Retina (tissue), 1 donor: ENCODE measurements around the gene HOXC4.
"Not testable (repeated sequence)": the region's sequence is repeated elsewhere in the genome, so short reads cannot be mapped to it uniquely, and the experiment has no call there.

Experiments used
- DNase-seq: peaks from one replicate; pipeline ENCODE4 v3.0.0-alpha.2; 2016

HOXC4 gene

DNA sequence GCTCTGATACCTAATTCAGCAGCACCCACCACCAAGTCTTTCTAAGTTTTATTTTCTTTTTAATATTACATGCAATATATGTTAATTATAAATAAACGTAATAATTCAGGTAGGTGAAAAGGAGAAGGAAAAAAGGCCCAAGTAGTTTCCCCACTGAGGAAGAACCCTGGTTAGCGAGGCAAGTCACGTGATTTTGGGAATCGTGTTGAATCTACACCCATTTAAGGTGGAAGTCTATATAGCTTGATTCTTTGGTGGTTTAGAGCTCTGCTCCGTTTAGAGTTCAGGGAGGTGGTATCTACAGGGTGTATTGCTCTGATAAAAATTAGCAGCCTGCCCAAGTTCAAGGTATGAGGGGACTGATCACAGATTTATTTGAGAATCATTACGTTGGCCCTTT, 47.0 kb downstream of the HOXC4 start:
- not testable (repeated sequence) for DNase-seq

DNA sequence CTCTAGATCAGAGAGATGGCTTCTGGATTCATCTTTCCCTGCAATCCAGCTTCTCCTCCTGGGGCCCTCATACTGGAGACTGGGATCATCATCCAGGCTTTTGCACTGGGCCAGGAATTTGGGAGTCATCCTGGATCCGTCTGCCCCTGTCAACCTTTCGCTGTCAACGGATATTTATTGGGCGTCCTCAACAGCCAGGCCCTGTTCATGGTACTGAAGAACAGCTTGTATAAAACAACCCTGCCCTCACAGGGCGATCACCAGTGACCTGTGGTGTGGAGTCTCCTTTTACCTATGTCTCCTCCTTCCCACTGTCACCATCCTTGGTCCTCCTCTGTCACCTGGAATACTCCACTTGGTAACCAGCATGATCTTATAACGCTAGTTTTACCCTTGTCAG, 48.6 kb downstream of the HOXC4 start:
- DNase-seq = not testable (repeated sequence)

DNA sequence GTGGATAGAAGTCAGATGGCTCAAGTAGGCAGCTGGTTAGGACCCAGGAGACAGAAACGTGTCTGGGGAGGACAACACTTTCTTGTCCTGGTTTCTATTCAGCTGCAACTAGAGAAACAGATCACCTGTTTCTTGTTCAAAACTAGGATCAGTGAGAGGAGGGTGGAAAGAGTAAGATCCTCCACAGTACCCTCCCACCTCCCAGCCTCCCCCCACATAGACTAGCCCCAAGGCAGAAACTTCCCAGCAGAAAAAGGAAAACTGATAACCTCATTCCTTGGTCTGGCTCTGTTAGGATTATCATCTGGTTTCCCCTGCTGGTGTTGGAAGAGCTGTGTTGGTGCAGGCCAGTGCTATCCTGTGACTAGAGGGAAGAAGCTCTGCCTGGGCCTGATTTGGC, 50.2 kb downstream of the HOXC4 start:
- not testable (repeated sequence) for DNase-seq
